ENCODE data around the gene EIF3CL. TPM values are rescaled to one million over a fixed set of nuclear protein-coding genes. Genes with fewer than 3 reads are reported as not detected.
"Not testable (repeated sequence)": the region's sequence is repeated elsewhere in the genome, so short reads cannot be mapped to it uniquely, and the experiment has no call there.

EIF3CL gene
- total and polyA plus RNA-seq, 5 donors from 2014 or later: 14.5 to 49.6 (median 24.5) TPM

- not testable (repeated sequence) for H3K4me1 ChIP-seq (ENCODE audit: control insufficient read depth, insufficient read depth, low read length, poor library complexity, severe bottlenecking); H3K27ac ChIP-seq (ENCODE audit: insufficient read depth, low read length, poor library complexity, severe bottlenecking); H3K4me3 Mint-ChIP-seq; ATAC-seq (ENCODE audit: low read depth in 2 of 2); H3K9me3 ChIP-seq (ENCODE audit: control insufficient read depth in 2 of 2, low read length in 2 of 2); H3K36me3 ChIP-seq (ENCODE audit: control insufficient read depth, insufficient read depth, low read length); H3K4me3 ChIP-seq (ENCODE audit: low read depth, low read length); H3K9me3 Mint-ChIP-seq; H3K4me1 Mint-ChIP-seq; H3K27me3 Mint-ChIP-seq; H3K27me3 ChIP-seq (ENCODE audit: control insufficient read depth, insufficient read depth, low read length); DNase-seq; H3K27ac Mint-ChIP-seq; H3K36me3 Mint-ChIP-seq
Measured at GRCh38 chr16:28421071-28421750, 17.6 kb upstream of the EIF3CL start.

GRCh38 chr16:28417033-28417432 lies 13.4 kb upstream of the EIF3CL start:
- H3K9me3 ChIP-seq (ENCODE audit: control insufficient read depth in 2 of 2, low read length in 2 of 2); ATAC-seq (ENCODE audit: low read depth in 2 of 2); H3K4me3 ChIP-seq (ENCODE audit: low read depth, low read length); H3K27ac ChIP-seq (ENCODE audit: insufficient read depth, low read length, poor library complexity, severe bottlenecking); H3K4me1 Mint-ChIP-seq; H3K27ac Mint-ChIP-seq; H3K27me3 Mint-ChIP-seq; H3K4me1 ChIP-seq (ENCODE audit: control insufficient read depth, insufficient read depth, low read length, poor library complexity, severe bottlenecking); H3K9me3 Mint-ChIP-seq; H3K4me3 Mint-ChIP-seq; H3K36me3 ChIP-seq (ENCODE audit: control insufficient read depth, insufficient read depth, low read length); H3K36me3 Mint-ChIP-seq; H3K27me3 ChIP-seq (ENCODE audit: control insufficient read depth, insufficient read depth, low read length); DNase-seq: not testable (repeated sequence)

GRCh38 chr16:28414530-28414929 lies 10.9 kb upstream of the EIF3CL start:
- ATAC-seq (ENCODE audit: low read depth in 2 of 2); H3K4me1 Mint-ChIP-seq; H3K4me3 ChIP-seq (ENCODE audit: low read depth, low read length); H3K27me3 ChIP-seq (ENCODE audit: control insufficient read depth, insufficient read depth, low read length); H3K9me3 Mint-ChIP-seq; H3K4me3 Mint-ChIP-seq; DNase-seq; H3K27me3 Mint-ChIP-seq; H3K27ac ChIP-seq (ENCODE audit: insufficient read depth, low read length, poor library complexity, severe bottlenecking); H3K36me3 ChIP-seq (ENCODE audit: control insufficient read depth, insufficient read depth, low read length); H3K36me3 Mint-ChIP-seq; H3K9me3 ChIP-seq (ENCODE audit: control insufficient read depth in 2 of 2, low read length in 2 of 2); H3K4me1 ChIP-seq (ENCODE audit: control insufficient read depth, insufficient read depth, low read length, poor library complexity, severe bottlenecking); H3K27ac Mint-ChIP-seq: not testable (repeated sequence)

GRCh38 chr16:28413585-28413984 lies 9.9 kb upstream of the EIF3CL start:
- not testable (repeated sequence) for H3K9me3 Mint-ChIP-seq; H3K4me3 ChIP-seq (ENCODE audit: low read depth, low read length); DNase-seq; H3K4me1 ChIP-seq (ENCODE audit: control insufficient read depth, insufficient read depth, low read length, poor library complexity, severe bottlenecking); H3K4me3 Mint-ChIP-seq; H3K27me3 ChIP-seq (ENCODE audit: control insufficient read depth, insufficient read depth, low read length); H3K9me3 ChIP-seq (ENCODE audit: control insufficient read depth in 2 of 2, low read length in 2 of 2); H3K4me1 Mint-ChIP-seq; H3K36me3 ChIP-seq (ENCODE audit: control insufficient read depth, insufficient read depth, low read length); H3K27ac ChIP-seq (ENCODE audit: insufficient read depth, low read length, poor library complexity, severe bottlenecking); H3K36me3 Mint-ChIP-seq; ATAC-seq (ENCODE audit: low read depth in 2 of 2); H3K27ac Mint-ChIP-seq; H3K27me3 Mint-ChIP-seq

- not testable (repeated sequence) for H3K36me3 Mint-ChIP-seq; H3K9me3 ChIP-seq (ENCODE audit: control insufficient read depth in 2 of 2, low read length in 2 of 2); ATAC-seq (ENCODE audit: low read depth in 2 of 2); H3K4me3 Mint-ChIP-seq; H3K27ac Mint-ChIP-seq; H3K27ac ChIP-seq (ENCODE audit: insufficient read depth, low read length, poor library complexity, severe bottlenecking); H3K4me3 ChIP-seq (ENCODE audit: low read depth, low read length); H3K27me3 Mint-ChIP-seq; H3K4me1 Mint-ChIP-seq; H3K27me3 ChIP-seq (ENCODE audit: control insufficient read depth, insufficient read depth, low read length); H3K9me3 Mint-ChIP-seq; H3K36me3 ChIP-seq (ENCODE audit: control insufficient read depth, insufficient read depth, low read length); DNase-seq; H3K4me1 ChIP-seq (ENCODE audit: control insufficient read depth, insufficient read depth, low read length, poor library complexity, severe bottlenecking)
Measured at GRCh38 chr16:28392054-28392453, 11.6 kb downstream of the EIF3CL start.

- H3K9me3 Mint-ChIP-seq; H3K9me3 ChIP-seq (ENCODE audit: control insufficient read depth in 2 of 2, low read length in 2 of 2); H3K27ac ChIP-seq (ENCODE audit: insufficient read depth, low read length, poor library complexity, severe bottlenecking); H3K4me1 Mint-ChIP-seq; H3K4me1 ChIP-seq (ENCODE audit: control insufficient read depth, insufficient read depth, low read length, poor library complexity, severe bottlenecking); H3K4me3 Mint-ChIP-seq; H3K27me3 Mint-ChIP-seq; H3K36me3 ChIP-seq (ENCODE audit: control insufficient read depth, insufficient read depth, low read length); H3K36me3 Mint-ChIP-seq; H3K27me3 ChIP-seq (ENCODE audit: control insufficient read depth, insufficient read depth, low read length); H3K4me3 ChIP-seq (ENCODE audit: low read depth, low read length); ATAC-seq (ENCODE audit: low read depth in 2 of 2); DNase-seq; H3K27ac Mint-ChIP-seq: not testable (repeated sequence)
Measured at GRCh38 chr16:28382177-28382867, 21.3 kb downstream of the EIF3CL start.

- H3K4me3 Mint-ChIP-seq; H3K4me3 ChIP-seq (ENCODE audit: low read depth, low read length); H3K36me3 ChIP-seq (ENCODE audit: control insufficient read depth, insufficient read depth, low read length); H3K27me3 Mint-ChIP-seq; H3K9me3 ChIP-seq (ENCODE audit: control insufficient read depth in 2 of 2, low read length in 2 of 2); H3K27ac ChIP-seq (ENCODE audit: insufficient read depth, low read length, poor library complexity, severe bottlenecking); DNase-seq; H3K27me3 ChIP-seq (ENCODE audit: control insufficient read depth, insufficient read depth, low read length); H3K36me3 Mint-ChIP-seq; H3K27ac Mint-ChIP-seq; H3K4me1 Mint-ChIP-seq; H3K4me1 ChIP-seq (ENCODE audit: control insufficient read depth, insufficient read depth, low read length, poor library complexity, severe bottlenecking); H3K9me3 Mint-ChIP-seq; ATAC-seq (ENCODE audit: low read depth in 2 of 2): not testable (repeated sequence)
Measured at GRCh38 chr16:28377822-28378221, 25.8 kb downstream of the EIF3CL start.

GRCh38 chr16:28377108-28377625 lies 26.5 kb downstream of the EIF3CL start:
- H3K4me1 ChIP-seq (ENCODE audit: control insufficient read depth, insufficient read depth, low read length, poor library complexity, severe bottlenecking); H3K36me3 Mint-ChIP-seq; H3K9me3 ChIP-seq (ENCODE audit: control insufficient read depth in 2 of 2, low read length in 2 of 2); H3K27ac ChIP-seq (ENCODE audit: insufficient read depth, low read length, poor library complexity, severe bottlenecking); H3K4me1 Mint-ChIP-seq; H3K9me3 Mint-ChIP-seq; H3K4me3 ChIP-seq (ENCODE audit: low read depth, low read length); H3K27me3 ChIP-seq (ENCODE audit: control insufficient read depth, insufficient read depth, low read length); H3K4me3 Mint-ChIP-seq; H3K27me3 Mint-ChIP-seq; DNase-seq; H3K36me3 ChIP-seq (ENCODE audit: control insufficient read depth, insufficient read depth, low read length); H3K27ac Mint-ChIP-seq; ATAC-seq (ENCODE audit: low read depth in 2 of 2): not testable (repeated sequence)

Data from CD4-positive, CD25-positive, alpha-beta regulatory T cell (primary cell).